ENCODE results near the gene TNIK. TPM values are rescaled to one million over a fixed set of nuclear protein-coding genes. Genes with fewer than 3 reads are reported as not detected.
A peak's percentile ranks its signal among the peaks of the same experiment; 100 is the strongest.

TNIK gene
- total and polyA plus RNA-seq, 2 experiments from 2014 or later: 14.6 to 34.3 TPM

- Mint-ChIP-seq H3K4me3 (no peak overlapping the region), H3K36me3 (ENCODE audit: low read depth) (peaks cover 25% of the 10 kb centered on the region), H3K27ac (peak overlapping the region; percentile 47; the same call in 1 of the 2 replicates), H3K9me3 (no peaks in the 10 kb centered on the region), H3K27me3 (ENCODE audit: insufficient read depth, low read depth, poor library complexity) (no peaks in the 10 kb centered on the region), H3K4me1 (peaks cover 2% of the 10 kb centered on the region)
- H3F3A ChIP-seq (replicated peaks; ENCODE audit: low read depth): no peaks in the 10 kb centered on the region
- no peak overlapping the region for H3K27ac ChIP-seq (ENCODE audit: low read depth)
- H3K4me1 ChIP-seq (ENCODE audit: insufficient read depth): no peaks in the 10 kb centered on the region
- H3K4me2 ChIP-seq: no peak overlapping the region
- no peak for DNase-seq (ENCODE audit: low spot score)
- no peak for ATAC-seq
- no peaks in the 10 kb centered on the region for H3K9me2 ChIP-seq (ENCODE audit: insufficient read depth)
- H3K79me2 ChIP-seq (replicated peaks; ENCODE audit: insufficient read depth): no peaks in the 10 kb centered on the region
- H3K36me3 ChIP-seq (ENCODE audit: insufficient read depth): no peaks in the 10 kb centered on the region
- no peaks in the 10 kb centered on the region for H3K27me3 ChIP-seq (ENCODE audit: insufficient read depth)
- H3K4me3 ChIP-seq: no peak overlapping the region
- no peaks in the 10 kb centered on the region for H4K20me1 ChIP-seq (replicated peaks; ENCODE audit: insufficient read depth)
- TF ChIP-seq CREB1 (CRISPR knock-in tag; IDR thresholded peaks at IDR 0.05; ENCODE audit: low read depth) (no peak), REST (IDR thresholded peaks at IDR 0.05; ENCODE audit: unreplicated experiment) (no peak), ZNF331 (CRISPR knock-in tag; IDR thresholded peaks at IDR 0.05; ENCODE audit: low read depth) (no peak), STAT1 (IDR thresholded peaks at IDR 0.05; ENCODE audit: unreplicated experiment) (no peak), ZNF114 (CRISPR knock-in tag; IDR thresholded peaks at IDR 0.05) (no peak), EZH2phosphoT487 (IDR thresholded peaks at IDR 0.05; ENCODE audit: unreplicated experiment) (no peak), JUNB (IDR thresholded peaks at IDR 0.05; ENCODE audit: unreplicated experiment) (no peak)
- no peak overlapping the region for H2AFZ ChIP-seq
Observed at GRCh38 chr3:171135549-171135948, 324.7 kb downstream of the TNIK start.

- H3K4me3 Mint-ChIP-seq: no peak overlapping the region
- Histone ChIP-seq H4K20me1 (replicated peaks; ENCODE audit: insufficient read depth) (no peaks in the 10 kb centered on the region), H3F3A (replicated peaks; ENCODE audit: low read depth) (no peaks in the 10 kb centered on the region), H3K4me2 (no peak overlapping the region), H3K27ac (ENCODE audit: low read depth) (no peak overlapping the region), H2AFZ (no peak overlapping the region), H3K27me3 (ENCODE audit: insufficient read depth) (no peaks in the 10 kb centered on the region), H3K36me3 (ENCODE audit: insufficient read depth) (no peaks in the 10 kb centered on the region), H3K4me1 (ENCODE audit: insufficient read depth) (no peaks in the 10 kb centered on the region), H3K9me2 (ENCODE audit: insufficient read depth) (no peaks in the 10 kb centered on the region), H3K79me2 (replicated peaks; ENCODE audit: insufficient read depth) (no peaks in the 10 kb centered on the region), H3K4me3 (no peak overlapping the region)
- H3K36me3 Mint-ChIP-seq (ENCODE audit: low read depth): peaks cover 22% of the 10 kb centered on the region
- no peak for ATAC-seq
- H3K4me1 Mint-ChIP-seq: peaks cover 2% of the 10 kb centered on the region
- H3K9me3 Mint-ChIP-seq: no peaks in the 10 kb centered on the region
- peaks cover 2% of the 10 kb centered on the region for H3K27me3 Mint-ChIP-seq (ENCODE audit: insufficient read depth, low read depth, poor library complexity)
- no peak overlapping the region for H3K27ac Mint-ChIP-seq
- no peak for DNase-seq (ENCODE audit: low spot score)
- TF ChIP-seq ETS1 (IDR thresholded peaks at IDR 0.05): no peak
- no peak for TF ChIP-seq CTCF (conservative IDR thresholded peaks at IDR 0.05; ENCODE audit: low read depth in 2 of 2)
- TF ChIP-seq POLR2AphosphoS5 (IDR thresholded peaks at IDR 0.05; ENCODE audit: low read depth): no peak
- no peak for TF ChIP-seq NANOG (IDR thresholded peaks at IDR 0.05; ENCODE audit: borderline replicate concordance)
Observed at GRCh38 chr3:171133796-171134569, 326.2 kb downstream of the TNIK start.
